Mesodermal cell (in vitro differentiated cells): ENCODE data around the gene RPRML.
"Not testable (repeated sequence)": the region's sequence is repeated elsewhere in the genome, so short reads cannot be mapped to it uniquely, and the experiment has no call there.

Experiments used
- H3K27ac ChIP-seq: 2 replicates; pipeline ENCODE4 v1.7.0; 2013; ENCODE audit warnings: mild to moderate bottlenecking, low read depth, low read length, moderate library complexity; ENCODE audit not compliant: severe bottlenecking
- H3K36me3 ChIP-seq: 2 replicates; pipeline ENCODE4 v1.7.1; 2013; ENCODE audit warnings: mild to moderate bottlenecking, low read length, moderate library complexity; ENCODE audit not compliant: control insufficient read depth, insufficient read depth
- H3K4me1 ChIP-seq: one replicate; pipeline ENCODE4 v1.7.1; 2013; ENCODE audit warnings: mild to moderate bottlenecking, low read length; ENCODE audit not compliant: insufficient read depth, control insufficient read depth, poor library complexity, severe bottlenecking
- H3K4me3 ChIP-seq: 2 replicates; pipeline ENCODE4 v1.7.0; 2013; ENCODE audit warnings: low read length, control low read depth, mild to moderate bottlenecking; ENCODE audit not compliant: insufficient read depth, poor library complexity, severe bottlenecking; ENCODE audit errors: extremely low read depth
- H3K9me3 ChIP-seq: 2 replicates; pipeline ENCODE4 v1.7.1; 2013; ENCODE audit warnings: mild to moderate bottlenecking, low read length, moderate library complexity; ENCODE audit not compliant: control insufficient read depth
- WGBS, 2 experiments: methylation state at CpG; one replicate each; pipeline ENCODE4 v1.1.5; 2013; ENCODE audit warnings: missing lambda C conversion rate in 2 of 2; ENCODE audit not compliant: insufficient coverage in 2 of 2; 5-methylcytosine and 5-hydroxymethylcytosine counted together

Gene RPRML

GRCh38 chr17:46989637-46990431 lies 10.8 kb upstream of the RPRML start:
- H3K36me3 ChIP-seq = no peaks in the 10 kb centered on the region
- H3K27ac ChIP-seq = no peak overlapping the region
- 79 to 85% methylated on average over 7 to 8 of the region's 11 CpGs for WGBS, 2 experiments
- H3K4me1 ChIP-seq = no peaks in the 10 kb centered on the region
- H3K4me3 ChIP-seq = no peak overlapping the region
- no peaks in the 10 kb centered on the region for H3K9me3 ChIP-seq

GRCh38 chr17:46987927-46988326 lies 8.9 kb upstream of the RPRML start:
- not testable (repeated sequence) for H3K9me3 ChIP-seq, H3K36me3 ChIP-seq, H3K4me3 ChIP-seq, H3K27ac ChIP-seq, H3K4me1 ChIP-seq
- WGBS, 2 experiments = 87 to 89% methylated on average over 5 of the region's 5 CpGs

- H3K4me3 ChIP-seq = no peak overlapping the region
- H3K36me3 ChIP-seq = no peaks in the 10 kb centered on the region
- H3K9me3 ChIP-seq = no peaks in the 10 kb centered on the region
- H3K4me1 ChIP-seq = no peaks in the 10 kb centered on the region
- no peak overlapping the region for H3K27ac ChIP-seq
- WGBS, 2 experiments = 87 to 95% methylated on average over 4 to 7 of the region's 7 CpGs
Measured at GRCh38 chr17:46986366-46986765, 7.3 kb upstream of the RPRML start.

- WGBS, 2 experiments = 87 to 94% methylated on average over 5 of the region's 5 CpGs
- Histone ChIP-seq H3K27ac (no peak overlapping the region), H3K36me3 (no peaks in the 10 kb centered on the region), H3K9me3 (no peaks in the 10 kb centered on the region), H3K4me3 (no peak overlapping the region), H3K4me1 (no peaks in the 10 kb centered on the region)
Measured at GRCh38 chr17:46984892-46985291, 5.8 kb upstream of the RPRML start.

GRCh38 chr17:46984341-46984740 lies 5.3 kb upstream of the RPRML start:
- no peak overlapping the region for H3K4me3 ChIP-seq
- no peaks in the 10 kb centered on the region for H3K4me1 ChIP-seq
- H3K27ac ChIP-seq = no peak overlapping the region
- 80 to 87% methylated on average over 2 to 4 of the region's 6 CpGs for WGBS, 2 experiments
- no peaks in the 10 kb centered on the region for H3K9me3 ChIP-seq
- no peaks in the 10 kb centered on the region for H3K36me3 ChIP-seq

GRCh38 chr17:46983782-46984181 lies 4.7 kb upstream of the RPRML start:
- H3K4me1 ChIP-seq = no peaks in the 10 kb centered on the region
- H3K4me3 ChIP-seq = no peak overlapping the region
- 51 to 78% methylated on average over 2 to 6 of the region's 6 CpGs for WGBS, 2 experiments
- H3K9me3 ChIP-seq = no peaks in the 10 kb centered on the region
- H3K27ac ChIP-seq = no peak overlapping the region
- H3K36me3 ChIP-seq = no peaks in the 10 kb centered on the region

- Histone ChIP-seq H3K36me3 (no peaks in the 10 kb centered on the region), H3K9me3 (no peaks in the 10 kb centered on the region), H3K27ac (no peak overlapping the region), H3K4me3 (no peak overlapping the region), H3K4me1 (peaks cover 5% of the 10 kb centered on the region)
- 91 to 93% methylated on average over 2 to 4 of the region's 6 CpGs for WGBS, 2 experiments
Measured at GRCh38 chr17:46982577-46982976, 3.5 kb upstream of the RPRML start.

- no peaks in the 10 kb centered on the region for H3K9me3 ChIP-seq
- no peak overlapping the region for H3K27ac ChIP-seq
Measured at GRCh38 chr17:46978489-46979146, 435 bp downstream of the RPRML start.

GRCh38 chr17:46977750-46978488 lies 1.1 kb downstream of the RPRML start:
- WGBS, 2 experiments = 10 to 11% methylated on average over 30 to 31 of the region's 36 CpGs
- no peak overlapping the region for H3K27ac ChIP-seq
- H3K4me1 ChIP-seq = peaks cover 18% of the 10 kb centered on the region
- H3K36me3 ChIP-seq = no peaks in the 10 kb centered on the region
- H3K4me3 ChIP-seq = peak overlapping the region; percentile 42
- H3K9me3 ChIP-seq = no peaks in the 10 kb centered on the region

More at GRCh38 chr17:46978489-46979146, 435 bp downstream of the RPRML start:
- Histone ChIP-seq H3K4me3 (peak overlapping the region; percentile 42), H3K36me3 (no peaks in the 10 kb centered on the region), H3K4me1 (peaks cover 18% of the 10 kb centered on the region)
- WGBS, 2 experiments = 1% methylated on average over 70 to 81 of the region's 83 CpGs

GRCh38 chr17:46977348-46977747 lies 1.7 kb downstream of the RPRML start:
- Histone ChIP-seq H3K36me3 (no peaks in the 10 kb centered on the region), H3K9me3 (no peaks in the 10 kb centered on the region), H3K27ac (no peak overlapping the region), H3K4me1 (peaks cover 18% of the 10 kb centered on the region), H3K4me3 (peak overlapping the region; percentile 42)
- WGBS, 2 experiments = 3 to 16% methylated on average over 5 to 6 of the region's 7 CpGs
